GM12801 (cell line): ENCODE data around the gene DDX1.

Source experiments
- TF ChIP-seq, protein P1 (sequence below): IDR thresholded peaks from one replicate; pipeline ENCODE4 v1.5.1; 2011; ENCODE audit warnings: control low read depth; ENCODE audit not compliant: insufficient read length; ENCODE audit errors: extremely low read depth

Gene DDX1

DNA sequence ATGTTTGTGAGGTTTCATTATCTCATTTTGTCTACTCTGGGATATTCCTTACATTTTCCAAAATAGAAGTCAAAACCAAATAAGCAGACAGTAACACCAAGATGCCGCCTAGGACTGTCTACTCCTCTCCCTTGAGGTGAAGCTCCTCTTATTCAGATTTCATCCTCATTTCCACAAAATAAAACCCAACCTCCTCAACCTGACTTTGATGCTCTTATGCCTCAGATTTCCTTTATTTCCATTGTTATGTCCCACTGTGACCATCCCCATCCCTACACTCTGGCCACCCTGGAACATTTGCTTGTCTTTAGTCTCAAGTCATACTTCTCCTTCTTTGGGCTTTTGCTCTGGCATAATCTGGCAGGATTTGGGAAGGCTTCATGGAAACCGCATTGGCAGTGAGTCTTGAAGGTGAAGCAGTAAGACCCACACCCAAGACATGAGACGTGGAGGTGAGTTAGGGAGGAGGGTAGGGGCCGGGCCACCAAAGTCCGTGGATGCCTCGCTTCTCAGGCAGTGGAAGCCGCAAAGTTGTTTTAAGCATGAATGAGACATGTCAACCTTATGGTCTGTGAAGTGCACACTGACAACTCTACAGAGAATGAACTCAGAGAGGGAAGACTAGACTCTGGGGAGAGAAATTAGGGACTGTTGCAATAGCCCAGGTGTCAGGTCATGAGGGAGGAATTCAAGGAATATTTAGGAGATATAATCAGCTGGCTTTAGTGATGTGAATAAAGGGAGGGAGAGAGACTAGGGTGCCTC lies 63.6 kb downstream of the DDX1 start:
- TF ChIP-seq, protein P1, sequence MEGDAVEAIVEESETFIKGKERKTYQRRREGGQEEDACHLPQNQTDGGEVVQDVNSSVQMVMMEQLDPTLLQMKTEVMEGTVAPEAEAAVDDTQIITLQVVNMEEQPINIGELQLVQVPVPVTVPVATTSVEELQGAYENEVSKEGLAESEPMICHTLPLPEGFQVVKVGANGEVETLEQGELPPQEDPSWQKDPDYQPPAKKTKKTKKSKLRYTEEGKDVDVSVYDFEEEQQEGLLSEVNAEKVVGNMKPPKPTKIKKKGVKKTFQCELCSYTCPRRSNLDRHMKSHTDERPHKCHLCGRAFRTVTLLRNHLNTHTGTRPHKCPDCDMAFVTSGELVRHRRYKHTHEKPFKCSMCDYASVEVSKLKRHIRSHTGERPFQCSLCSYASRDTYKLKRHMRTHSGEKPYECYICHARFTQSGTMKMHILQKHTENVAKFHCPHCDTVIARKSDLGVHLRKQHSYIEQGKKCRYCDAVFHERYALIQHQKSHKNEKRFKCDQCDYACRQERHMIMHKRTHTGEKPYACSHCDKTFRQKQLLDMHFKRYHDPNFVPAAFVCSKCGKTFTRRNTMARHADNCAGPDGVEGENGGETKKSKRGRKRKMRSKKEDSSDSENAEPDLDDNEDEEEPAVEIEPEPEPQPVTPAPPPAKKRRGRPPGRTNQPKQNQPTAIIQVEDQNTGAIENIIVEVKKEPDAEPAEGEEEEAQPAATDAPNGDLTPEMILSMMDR = no peak

DNA sequence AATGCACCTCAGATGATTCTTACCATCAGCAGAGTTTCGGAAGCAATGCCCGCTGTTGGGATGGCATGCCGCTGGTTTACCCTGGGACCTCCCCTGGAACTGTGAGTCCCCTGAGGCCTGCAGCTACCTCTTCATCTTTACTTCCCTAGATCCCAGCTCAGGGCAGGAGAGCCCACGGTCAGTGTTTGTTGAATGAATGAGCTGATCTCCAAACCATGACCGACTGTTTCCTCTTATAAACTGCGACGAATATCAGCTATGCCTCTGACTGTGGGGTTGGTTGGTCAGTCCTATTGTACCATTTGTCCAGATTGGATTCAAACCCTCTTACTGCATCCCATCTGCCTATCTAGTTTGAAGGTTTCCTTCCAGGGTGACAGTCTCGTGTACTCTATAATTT lies 64.4 kb downstream of the DDX1 start:
- TF ChIP-seq, protein P1 = no peak

DNA sequence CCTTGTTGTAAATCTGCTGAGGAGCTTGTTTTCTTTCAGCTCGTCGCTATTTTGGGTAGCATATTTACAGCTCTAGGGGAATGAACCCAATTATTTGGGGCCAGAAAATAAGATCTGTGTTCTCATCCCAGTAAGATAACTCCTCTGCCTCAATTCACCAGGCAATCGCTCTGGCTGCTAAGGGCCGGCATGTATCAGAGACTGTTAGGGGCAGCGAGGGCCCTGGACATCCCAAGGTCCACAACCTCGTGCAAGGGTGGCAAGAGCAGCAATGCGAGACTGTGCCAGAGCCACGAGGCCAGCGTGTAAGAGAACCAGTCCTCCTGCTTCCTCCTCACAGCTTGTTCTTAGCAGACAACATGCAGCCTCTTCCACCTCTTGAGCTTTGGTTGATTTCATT lies 66.1 kb downstream of the DDX1 start:
- TF ChIP-seq, protein P1 = no peak

DNA sequence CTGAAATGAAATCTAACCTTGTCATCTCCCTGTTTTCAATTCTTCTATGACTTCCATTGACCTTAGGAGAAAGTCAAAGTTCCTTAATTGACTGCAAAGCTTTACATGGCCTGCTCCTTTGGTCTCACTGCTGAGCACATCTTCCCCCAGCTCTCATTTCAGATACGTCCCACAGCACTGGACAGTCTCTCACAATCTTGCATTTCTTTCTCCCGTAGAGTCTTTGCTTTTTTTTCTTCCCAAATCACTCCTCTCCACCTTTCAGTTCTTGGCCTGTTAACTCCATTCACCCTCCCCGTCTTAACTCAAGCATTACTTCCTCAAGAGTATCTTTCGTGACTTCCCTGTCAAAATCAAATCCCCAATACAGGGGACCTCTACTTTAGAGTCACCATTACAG lies 67.2 kb downstream of the DDX1 start:
- TF ChIP-seq, protein P1 = no peak

DNA sequence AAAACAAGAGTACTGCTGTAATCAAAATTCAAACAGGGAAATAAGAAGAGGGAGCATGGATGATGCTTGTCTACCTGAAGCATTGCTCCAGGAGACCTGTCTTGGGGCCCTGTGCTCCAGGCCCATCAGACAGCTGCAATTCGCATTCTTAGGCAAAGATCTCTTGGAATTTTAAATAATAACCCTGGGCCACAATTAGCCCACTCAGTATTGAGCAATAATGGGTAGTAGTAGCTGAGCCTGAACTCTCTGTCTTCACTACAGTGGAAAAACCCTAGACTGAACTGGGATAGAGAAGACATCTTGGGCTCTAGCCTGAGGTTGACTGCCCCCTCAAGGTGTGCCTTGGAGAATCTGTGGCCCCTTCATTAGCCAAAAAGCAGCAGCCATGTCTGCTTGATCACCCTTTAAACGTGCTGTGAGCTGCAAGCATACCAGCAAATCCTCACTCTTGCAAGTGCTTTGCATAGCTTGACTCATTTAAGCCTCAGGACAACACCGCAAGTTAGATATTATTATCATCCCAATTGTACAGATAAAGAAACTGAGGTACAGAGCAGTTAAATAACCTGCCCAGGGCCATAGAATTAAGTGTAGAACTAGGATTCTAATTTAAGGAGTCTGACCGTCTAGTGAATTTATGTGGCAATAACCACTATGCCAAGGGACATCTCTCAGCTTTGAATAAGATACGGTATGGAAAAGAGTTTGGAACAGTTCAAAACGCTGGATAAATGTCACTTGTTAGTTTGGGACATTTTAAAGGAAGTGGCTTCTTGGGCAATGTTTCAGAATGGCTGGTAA lies 69.0 kb downstream of the DDX1 start:
- TF ChIP-seq, protein P1 = no peak

DNA sequence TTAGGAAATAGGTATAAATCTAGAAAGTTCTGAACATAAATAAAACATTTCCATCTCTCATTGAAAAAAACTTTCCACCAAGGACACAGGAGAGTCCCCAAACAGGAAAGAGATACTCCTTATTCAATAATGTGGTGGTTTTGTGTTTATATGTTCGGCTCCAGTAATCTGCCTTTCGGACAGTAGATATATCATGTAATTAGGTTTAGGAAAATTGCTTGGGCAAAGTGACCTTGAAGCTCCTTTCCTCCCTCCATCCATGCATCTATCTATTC lies 69.6 kb downstream of the DDX1 start:
- TF ChIP-seq, protein P1 = no peak

DNA sequence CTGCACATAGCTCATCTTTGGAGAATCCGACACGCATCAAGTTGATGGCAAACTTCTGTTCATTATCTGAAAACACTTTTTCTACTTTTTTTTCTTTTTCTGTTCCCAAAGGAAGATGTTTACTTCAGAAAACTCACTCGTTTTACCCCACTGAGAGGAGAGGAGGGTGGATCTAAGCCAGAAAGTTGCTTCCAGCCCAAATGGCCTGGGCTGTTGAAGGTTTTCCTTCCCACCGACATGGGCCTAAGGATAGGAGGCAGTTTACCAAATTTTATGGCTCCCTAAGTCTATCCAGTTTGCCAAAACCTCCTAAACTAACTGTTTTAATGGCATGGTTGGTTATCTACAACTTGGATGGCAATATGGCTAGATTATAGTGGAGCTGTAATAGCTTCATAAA lies 70.4 kb downstream of the DDX1 start:
- TF ChIP-seq, protein P1 = no peak
